Measurements from ENCODE around the gene DICER1.

Gene DICER1

DNA sequence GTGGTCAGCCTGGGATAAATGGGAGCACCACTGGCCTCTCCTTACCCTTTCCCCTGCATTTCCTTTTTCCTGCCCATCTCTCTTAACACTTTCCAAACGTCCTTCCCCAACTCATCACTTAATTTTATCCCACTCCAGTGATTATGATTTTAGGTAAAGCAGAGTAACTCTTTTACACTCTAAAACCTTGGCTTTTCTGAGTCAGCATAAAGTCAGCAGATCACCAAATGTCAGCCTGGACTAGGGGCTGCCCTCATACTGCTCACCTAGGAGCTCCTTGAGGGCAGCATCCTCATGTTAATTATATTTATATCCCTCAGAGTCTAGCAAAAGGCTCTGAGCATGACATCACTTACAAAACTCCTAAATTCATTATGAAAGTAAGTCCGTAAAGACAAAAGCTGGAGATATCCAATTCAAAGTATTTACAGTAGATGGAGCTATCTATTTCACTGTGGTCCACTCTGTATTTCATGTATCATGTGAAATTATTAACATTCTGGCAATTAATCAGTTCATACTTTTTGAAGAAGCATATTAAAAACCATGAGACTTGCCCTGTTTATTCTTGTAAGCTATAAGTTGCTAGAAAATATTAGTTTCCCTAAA, 17.0 kb upstream of the DICER1 start:
- Histone ChIP-seq H3K36me3 (ENCODE audit: insufficient read depth, low read length) (no peaks in the 10 kb centered on the region), H3K9ac (ENCODE audit: low read depth, low read length) (no peak overlapping the region), H3K9me3 (ENCODE audit: control insufficient read depth, insufficient read depth, low read length) (no peaks in the 10 kb centered on the region), H3K4me1 (ENCODE audit: insufficient read depth, low read length) (no peaks in the 10 kb centered on the region)

DNA sequence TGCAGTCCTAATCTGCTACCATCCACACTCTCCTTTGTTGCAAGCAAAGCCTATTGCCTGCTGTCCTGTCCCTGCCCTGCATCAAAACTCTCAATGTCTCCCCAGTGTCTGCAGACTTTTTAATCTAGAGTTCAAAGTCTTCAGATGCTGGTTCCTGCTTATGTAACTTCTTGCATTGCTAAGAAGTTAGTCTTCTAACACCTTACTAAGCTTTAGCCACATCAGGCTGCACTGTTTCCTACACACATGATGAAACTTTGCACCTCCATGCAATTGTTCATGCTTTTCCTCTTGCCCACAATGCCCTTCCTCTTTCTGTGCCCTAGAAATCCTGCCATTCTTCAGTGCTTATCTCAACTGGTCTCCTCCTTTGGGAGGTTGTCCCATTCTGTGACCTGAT, 16.2 kb upstream of the DICER1 start:
- H3K9me3 ChIP-seq (ENCODE audit: control insufficient read depth, insufficient read depth, low read length): no peaks in the 10 kb centered on the region
- H3K36me3 ChIP-seq (ENCODE audit: insufficient read depth, low read length): no peaks in the 10 kb centered on the region
- H3K9ac ChIP-seq (ENCODE audit: low read depth, low read length): no peak overlapping the region
- H3K4me1 ChIP-seq (ENCODE audit: insufficient read depth, low read length): no peaks in the 10 kb centered on the region

DNA sequence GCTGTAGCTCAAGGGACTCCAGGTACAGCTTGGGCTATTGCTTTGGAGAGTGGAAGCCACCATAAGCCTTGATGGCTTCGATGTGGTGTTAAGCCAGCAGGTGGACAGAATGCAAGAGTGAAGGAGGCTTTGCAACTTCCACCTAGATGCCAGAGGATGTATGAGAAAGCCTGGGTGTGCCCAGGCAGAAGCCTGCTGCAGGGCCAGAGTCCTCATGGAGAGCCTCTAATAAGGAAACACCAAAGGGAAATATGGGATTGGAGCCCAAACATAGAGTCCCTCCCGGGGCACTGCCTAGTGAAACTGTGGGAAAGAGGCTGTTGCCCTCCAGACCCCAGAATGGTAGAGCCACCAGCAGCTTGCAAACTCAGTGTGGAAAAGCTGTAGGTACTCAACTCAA, 9.8 kb upstream of the DICER1 start:
- Histone ChIP-seq H3K36me3 (ENCODE audit: insufficient read depth, low read length) (no peaks in the 10 kb centered on the region), H3K4me1 (ENCODE audit: insufficient read depth, low read length) (peaks cover 4% of the 10 kb centered on the region; the same call in 1 of the 2 replicates), H3K9ac (ENCODE audit: low read depth, low read length) (no peak overlapping the region), H3K9me3 (ENCODE audit: control insufficient read depth, insufficient read depth, low read length) (peaks cover 8% of the 10 kb centered on the region; the same call in 1 of the 2 replicates)

DNA sequence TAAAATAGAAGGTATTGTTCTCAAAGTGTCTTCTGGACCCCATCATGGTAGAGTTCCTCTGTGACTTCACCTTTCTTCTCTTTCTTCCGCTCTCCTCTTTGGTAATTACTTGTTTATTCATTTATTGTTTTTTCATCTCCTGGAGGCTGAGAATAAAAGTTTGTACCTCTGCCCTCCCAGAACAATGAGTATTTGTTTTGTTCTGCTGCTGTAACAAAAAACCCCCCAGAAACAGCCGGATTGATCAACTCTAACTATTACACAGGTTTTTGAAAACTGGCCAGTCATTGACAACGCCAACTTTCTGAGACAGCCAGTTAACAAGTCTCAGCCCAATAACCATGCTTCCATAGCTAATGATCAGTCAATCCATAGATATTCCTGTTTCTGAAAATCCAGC, 8.2 kb upstream of the DICER1 start:
- Histone ChIP-seq H3K9ac (ENCODE audit: low read depth, low read length) (no peak overlapping the region), H3K9me3 (ENCODE audit: control insufficient read depth, insufficient read depth, low read length) (peaks cover 8% of the 10 kb centered on the region; the same call in 1 of the 2 replicates), H3K36me3 (ENCODE audit: insufficient read depth, low read length) (no peaks in the 10 kb centered on the region), H3K4me1 (ENCODE audit: insufficient read depth, low read length) (peaks cover 4% of the 10 kb centered on the region; the same call in 1 of the 2 replicates)

DNA sequence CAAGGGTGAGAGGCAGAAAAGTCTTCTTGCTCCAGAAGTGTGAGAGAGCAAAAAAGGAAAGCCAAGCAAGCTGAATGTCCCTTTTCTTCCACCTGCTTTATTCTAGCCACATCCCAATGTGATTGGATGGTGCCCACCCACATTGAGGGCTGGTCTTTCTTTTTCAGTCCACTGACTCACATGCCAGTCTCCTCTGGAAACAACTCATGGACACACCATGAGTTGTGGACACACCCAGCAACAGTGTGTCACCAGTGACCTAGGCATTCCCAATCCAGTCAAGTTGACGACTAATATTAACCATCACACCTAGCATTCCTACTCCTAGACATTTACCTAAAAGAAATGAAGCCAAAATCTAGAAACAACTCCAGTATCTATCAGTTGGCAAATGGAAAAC, 7.2 kb upstream of the DICER1 start:
- H3K36me3 ChIP-seq (ENCODE audit: insufficient read depth, low read length): no peaks in the 10 kb centered on the region
- peaks cover 4% of the 10 kb centered on the region; the same call in 1 of the 2 replicates for H3K4me1 ChIP-seq (ENCODE audit: insufficient read depth, low read length)
- no peak overlapping the region for H3K9ac ChIP-seq (ENCODE audit: low read depth, low read length)
- H3K9me3 ChIP-seq (ENCODE audit: control insufficient read depth, insufficient read depth, low read length): peaks cover 8% of the 10 kb centered on the region; the same call in 1 of the 2 replicates

DNA sequence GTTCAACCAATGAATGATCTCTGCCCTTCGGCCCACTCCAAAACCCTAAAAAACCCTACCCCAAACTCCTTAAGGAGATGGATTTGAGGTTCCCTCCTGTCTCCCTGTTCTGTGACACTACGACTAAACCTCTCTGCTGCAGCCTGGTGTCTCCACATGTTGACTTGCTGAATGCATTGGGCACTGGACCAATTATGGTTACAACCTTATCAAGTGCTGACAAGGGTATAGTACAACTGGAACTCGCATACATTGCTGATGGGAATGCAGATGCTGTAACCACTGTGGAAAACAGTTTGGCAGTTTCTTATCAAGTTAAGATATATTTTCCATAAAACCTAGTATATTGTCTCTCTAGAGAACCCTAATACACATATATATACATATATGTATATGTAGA, 6.3 kb upstream of the DICER1 start:
- H3K9me3 ChIP-seq (ENCODE audit: control insufficient read depth, insufficient read depth, low read length): peaks cover 8% of the 10 kb centered on the region; the same call in 1 of the 2 replicates
- H3K4me1 ChIP-seq (ENCODE audit: insufficient read depth, low read length): peaks cover 4% of the 10 kb centered on the region; the same call in 1 of the 2 replicates
- H3K36me3 ChIP-seq (ENCODE audit: insufficient read depth, low read length): no peaks in the 10 kb centered on the region
- no peak overlapping the region for H3K9ac ChIP-seq (ENCODE audit: low read depth, low read length)

- Histone ChIP-seq H3K9me3 (ENCODE audit: control insufficient read depth, insufficient read depth, low read length) (peaks cover 8% of the 10 kb centered on the region; the same call in 1 of the 2 replicates), H3K4me1 (ENCODE audit: insufficient read depth, low read length) (peaks cover 4% of the 10 kb centered on the region; the same call in 1 of the 2 replicates), H3K9ac (ENCODE audit: low read depth, low read length) (no peak overlapping the region), H3K36me3 (ENCODE audit: insufficient read depth, low read length) (no peaks in the 10 kb centered on the region)
Observed at GRCh38 chr14:95163132-95163531, 5.8 kb upstream of the DICER1 start.

GRCh38 chr14:95162641-95163040, 5.3 kb upstream of the DICER1 start:
- H3K9ac ChIP-seq (ENCODE audit: low read depth, low read length): no peak overlapping the region
- peaks cover 8% of the 10 kb centered on the region; the same call in 1 of the 2 replicates for H3K9me3 ChIP-seq (ENCODE audit: control insufficient read depth, insufficient read depth, low read length)
- no peaks in the 10 kb centered on the region for H3K36me3 ChIP-seq (ENCODE audit: insufficient read depth, low read length)
- H3K4me1 ChIP-seq (ENCODE audit: insufficient read depth, low read length): peaks cover 4% of the 10 kb centered on the region; the same call in 1 of the 2 replicates

GRCh38 chr14:95157048-95157326, 342 bp downstream of the DICER1 start:
- Histone ChIP-seq H3K9me3 (ENCODE audit: control insufficient read depth, insufficient read depth, low read length) (no peaks in the 10 kb centered on the region), H3K36me3 (ENCODE audit: insufficient read depth, low read length) (no peaks in the 10 kb centered on the region), H3K9ac (ENCODE audit: low read depth, low read length) (peak overlapping the region; percentile 75), H3K4me1 (ENCODE audit: insufficient read depth, low read length) (no peaks in the 10 kb centered on the region; the same call in 1 of the 2 replicates)

GRCh38 chr14:95156161-95157047, 925 bp downstream of the DICER1 start:
- Histone ChIP-seq H3K36me3 (ENCODE audit: insufficient read depth, low read length) (no peaks in the 10 kb centered on the region), H3K4me1 (ENCODE audit: insufficient read depth, low read length) (no peaks in the 10 kb centered on the region; the same call in 1 of the 2 replicates), H3K9ac (ENCODE audit: low read depth, low read length) (peak overlapping the region; percentile 75), H3K9me3 (ENCODE audit: control insufficient read depth, insufficient read depth, low read length) (no peaks in the 10 kb centered on the region)

DNA sequence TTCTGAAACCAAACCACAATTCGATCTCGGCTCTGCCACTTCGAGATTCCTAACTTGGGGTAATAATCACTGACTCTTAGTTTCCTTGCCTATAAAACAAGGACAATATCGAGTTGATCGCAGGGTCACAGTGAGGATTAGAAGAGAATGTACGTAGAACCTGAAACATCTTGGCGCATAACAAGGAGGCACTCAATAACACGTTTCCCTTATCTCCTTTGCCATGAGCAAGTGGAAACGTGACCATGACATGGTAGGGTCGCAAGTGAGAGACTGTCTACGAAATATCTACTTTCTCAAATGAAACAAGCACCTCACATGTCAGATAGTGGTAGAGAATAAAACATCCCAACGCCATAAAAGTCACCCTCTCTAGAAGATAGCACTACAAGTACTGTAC, 2.3 kb downstream of the DICER1 start:
- Histone ChIP-seq H3K4me1 (ENCODE audit: insufficient read depth, low read length) (no peaks in the 10 kb centered on the region; the same call in 1 of the 2 replicates), H3K36me3 (ENCODE audit: insufficient read depth, low read length) (no peaks in the 10 kb centered on the region), H3K9me3 (ENCODE audit: control insufficient read depth, insufficient read depth, low read length) (no peaks in the 10 kb centered on the region), H3K9ac (ENCODE audit: low read depth, low read length) (no peak overlapping the region)

DNA sequence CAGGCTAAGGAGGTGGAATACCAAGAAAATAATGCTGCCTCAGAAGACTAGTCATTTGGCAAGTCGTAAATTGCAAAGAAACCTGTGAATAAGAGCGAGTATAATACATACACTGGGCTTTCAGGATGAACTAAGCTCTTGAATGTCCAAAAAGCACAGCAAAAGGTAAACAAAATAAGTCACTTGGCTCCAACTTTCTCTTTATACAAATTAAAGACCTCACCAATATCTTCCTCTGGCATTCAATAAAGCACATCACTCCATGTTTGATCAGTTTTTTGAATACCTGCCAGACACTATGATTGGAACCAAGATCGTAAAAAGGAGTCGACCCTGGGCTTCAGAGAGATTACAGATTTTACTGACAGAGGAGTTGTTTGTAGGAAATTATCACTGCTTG, 3.5 kb downstream of the DICER1 start:
- no peaks in the 10 kb centered on the region; the same call in 1 of the 2 replicates for H3K4me1 ChIP-seq (ENCODE audit: insufficient read depth, low read length)

GRCh38 chr14:95151561-95151960, 5.8 kb downstream of the DICER1 start:
- Histone ChIP-seq H3K9ac (ENCODE audit: low read depth, low read length) (no peak overlapping the region), H3K4me1 (ENCODE audit: insufficient read depth, low read length) (peaks cover 4% of the 10 kb centered on the region; the same call in 1 of the 2 replicates), H3K36me3 (ENCODE audit: insufficient read depth, low read length) (no peaks in the 10 kb centered on the region), H3K9me3 (ENCODE audit: control insufficient read depth, insufficient read depth, low read length) (no peaks in the 10 kb centered on the region)

More for the DNA sequence above, 3.5 kb downstream of the DICER1 start:
- no peaks in the 10 kb centered on the region for H3K9me3 ChIP-seq (ENCODE audit: control insufficient read depth, insufficient read depth, low read length)
- no peak overlapping the region for H3K9ac ChIP-seq (ENCODE audit: low read depth, low read length)
- no peaks in the 10 kb centered on the region for H3K36me3 ChIP-seq (ENCODE audit: insufficient read depth, low read length)

DNA sequence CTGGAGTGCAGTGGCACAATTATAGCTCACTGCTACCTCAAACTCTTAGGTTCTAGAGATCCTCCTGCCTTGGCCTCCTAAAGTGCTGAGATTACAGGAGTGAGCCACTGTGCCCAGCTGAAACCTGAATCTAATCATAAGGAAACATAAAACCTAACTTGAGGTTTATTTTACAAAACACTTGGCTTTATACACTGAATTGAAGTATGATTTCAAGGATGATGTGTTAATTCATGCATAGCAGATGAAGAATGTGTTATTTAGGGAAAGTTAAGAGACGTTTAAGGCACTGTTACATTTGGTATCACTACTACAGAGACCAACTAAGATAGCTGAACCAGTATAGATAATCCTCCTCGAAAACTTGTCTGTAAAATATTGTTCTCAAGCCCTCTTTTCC, 6.4 kb downstream of the DICER1 start:
- Histone ChIP-seq H3K36me3 (ENCODE audit: insufficient read depth, low read length) (no peaks in the 10 kb centered on the region), H3K9me3 (ENCODE audit: control insufficient read depth, insufficient read depth, low read length) (no peaks in the 10 kb centered on the region), H3K9ac (ENCODE audit: low read depth, low read length) (no peak overlapping the region), H3K4me1 (ENCODE audit: insufficient read depth, low read length) (peaks cover 4% of the 10 kb centered on the region; the same call in 1 of the 2 replicates)

GRCh38 chr14:95149441-95149840, 7.9 kb downstream of the DICER1 start:
- H3K9ac ChIP-seq (ENCODE audit: low read depth, low read length): no peak overlapping the region
- peaks cover 4% of the 10 kb centered on the region; the same call in 1 of the 2 replicates for H3K9me3 ChIP-seq (ENCODE audit: control insufficient read depth, insufficient read depth, low read length)
- peaks cover 4% of the 10 kb centered on the region; the same call in 1 of the 2 replicates for H3K4me1 ChIP-seq (ENCODE audit: insufficient read depth, low read length)
- H3K36me3 ChIP-seq (ENCODE audit: insufficient read depth, low read length): no peaks in the 10 kb centered on the region

All from ES-I3 (cell line).